NCI-H187 (cell line): ENCODE results near the gene TPT1.
A peak's percentile ranks its signal among the peaks of the same experiment; 100 is the strongest.
"Not testable (repeated sequence)": the region's sequence is repeated elsewhere in the genome, so short reads cannot be mapped to it uniquely, and the experiment has no call there.

Experiments
- DNase-seq, 2 experiments: peaks; one replicate each; lab custom pipeline; 2025; lab: John Stamatoyannopoulos, UW

The TPT1 gene

DNA sequence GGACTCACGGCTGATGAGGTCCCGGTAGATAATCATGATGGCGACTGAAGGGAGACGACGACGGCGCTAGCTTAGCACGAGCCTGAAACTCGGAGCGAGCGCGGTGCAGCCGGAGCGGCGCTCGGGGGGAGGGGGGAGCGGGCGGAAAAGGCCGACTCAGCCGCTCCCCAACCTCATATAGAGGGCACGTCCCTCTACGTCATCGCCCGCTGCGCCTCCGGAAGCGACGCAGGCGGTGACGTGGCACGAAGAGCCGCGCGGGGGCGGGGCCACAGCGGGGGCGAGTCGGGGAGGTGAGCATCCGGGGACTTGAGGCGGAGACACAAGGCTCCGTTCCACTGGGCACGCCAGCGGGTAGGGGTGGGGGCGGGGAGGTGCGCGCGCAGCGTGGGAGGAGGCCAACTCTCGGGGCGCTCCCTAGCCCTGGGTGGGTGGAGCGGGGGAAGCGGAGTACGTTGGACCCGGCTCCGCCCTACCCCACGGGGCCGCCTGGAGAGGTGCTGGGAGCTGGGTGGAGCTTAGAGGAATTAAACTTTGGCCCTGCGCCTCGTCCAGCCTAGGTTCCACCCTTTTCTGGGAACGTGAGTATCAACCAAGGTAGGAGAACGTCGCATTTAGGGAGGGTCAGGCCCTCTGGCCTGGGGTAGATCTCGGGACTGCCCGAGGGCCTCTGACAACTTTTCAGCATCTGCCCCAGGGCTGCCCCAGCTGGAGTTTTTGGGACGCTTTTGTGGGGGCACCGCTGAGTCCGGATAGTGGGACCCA is at the start of gene TPT1:
Gene TPT1 (minus strand): TSS at position 150 of the 765 bp plus-strand sequence. CDS start 114 bp downstream, at position 36.
- peak; percentile 94 to 97 for DNase-seq

DNA sequence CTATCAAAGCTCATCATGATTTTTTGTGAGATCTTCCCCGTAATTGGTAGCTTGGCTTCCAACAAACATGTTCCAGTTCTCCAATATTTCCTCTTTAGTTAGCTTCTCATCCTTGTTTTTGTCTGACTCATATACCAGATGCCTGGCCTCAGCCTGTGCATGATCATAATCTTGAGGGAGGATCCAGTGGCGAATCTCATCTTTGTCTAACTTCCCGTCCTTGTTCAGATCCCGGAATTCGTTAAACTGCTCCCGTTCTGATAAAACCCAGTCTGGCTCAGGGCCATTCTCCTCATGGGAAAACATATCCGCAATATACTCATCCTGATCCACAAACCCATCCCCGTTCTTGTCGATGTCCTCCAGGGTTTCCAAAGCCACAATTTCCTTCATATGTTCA is 49.4 kb upstream of the TPT1 start:
- DNase-seq: not testable (repeated sequence)

DNA sequence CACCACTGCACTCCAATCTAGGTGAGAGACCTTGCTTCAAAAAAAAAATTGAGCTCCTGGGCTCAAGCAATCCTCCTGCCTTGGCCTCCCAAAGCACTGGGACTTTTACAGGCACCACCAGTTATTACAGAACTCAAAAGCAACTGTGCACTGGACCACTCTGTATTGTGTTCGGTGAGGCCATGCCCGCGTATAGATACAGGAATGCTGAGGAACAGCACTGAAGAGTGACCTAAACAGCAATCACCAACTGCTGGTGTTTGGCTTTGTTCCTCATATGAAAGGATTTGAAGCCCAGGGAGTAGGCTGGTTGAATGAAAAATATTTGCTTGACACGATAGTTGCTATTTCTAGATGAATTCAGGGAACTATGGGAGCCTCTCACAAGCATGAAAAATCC is 47.7 kb upstream of the TPT1 start:
- no peak for DNase-seq

DNA sequence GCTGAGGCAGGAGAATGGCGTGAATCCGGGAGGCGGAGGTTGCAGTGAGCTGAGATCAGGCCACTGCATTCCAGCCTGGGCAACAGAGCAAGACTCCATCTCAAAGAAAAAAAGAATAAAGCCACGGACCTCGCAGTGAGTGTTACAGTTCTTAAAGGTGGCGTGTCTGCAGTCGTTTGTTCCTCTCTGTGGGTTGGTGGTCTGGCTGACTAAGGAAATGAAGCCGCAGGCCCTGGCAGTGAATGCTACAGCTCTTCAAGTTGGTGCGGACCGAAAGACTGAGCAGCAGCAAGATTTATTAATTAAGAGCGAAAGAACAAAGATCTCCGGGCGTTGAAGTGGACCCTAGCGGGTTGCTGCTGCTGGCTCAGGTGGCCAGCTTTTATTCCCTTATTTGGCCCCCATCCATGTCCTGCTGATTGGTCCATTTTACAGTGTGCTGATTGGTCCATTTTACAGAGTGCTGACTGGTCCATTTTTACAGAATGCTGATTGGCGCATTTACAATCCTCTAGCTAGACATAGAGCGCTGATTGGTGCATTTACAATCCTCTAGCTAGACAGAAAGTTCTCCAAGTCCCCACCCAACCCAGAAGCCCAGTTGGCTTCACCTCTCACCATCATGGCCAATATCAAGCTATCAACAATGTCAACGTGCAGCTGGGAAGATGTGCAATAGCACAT is 46.1 kb upstream of the TPT1 start:
- not testable (repeated sequence) for DNase-seq

DNA sequence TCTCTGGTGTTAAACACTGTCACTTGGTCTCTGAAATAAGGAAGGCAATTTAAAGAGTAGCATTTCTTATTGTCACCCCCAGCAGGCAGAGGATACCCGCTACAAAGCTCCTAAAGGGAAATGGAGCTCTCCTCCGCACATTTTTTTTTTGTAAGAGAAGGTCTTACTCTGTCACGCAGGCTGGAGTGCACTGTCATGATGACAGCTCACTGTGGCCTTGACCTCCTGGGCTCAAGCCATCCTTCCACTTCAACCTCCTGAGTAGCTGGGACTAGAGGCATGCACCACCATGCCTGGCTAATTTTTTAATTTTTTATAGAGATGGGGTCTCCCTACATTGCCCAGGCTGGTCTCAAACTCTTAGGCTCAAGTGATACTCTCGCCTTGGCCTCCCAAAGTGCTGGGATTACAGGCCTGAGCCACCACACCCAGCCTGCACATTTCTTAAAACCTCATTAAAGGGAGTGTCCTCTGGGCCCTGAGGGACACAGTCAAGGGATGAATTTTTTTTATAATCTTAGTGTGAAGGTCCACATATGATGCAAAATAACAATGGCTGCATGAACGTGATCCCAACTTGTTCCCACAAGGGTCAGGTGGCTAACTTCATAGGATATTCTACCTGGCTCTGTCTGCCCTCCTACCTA is 45.0 kb upstream of the TPT1 start:
- DNase-seq: no peak

DNA sequence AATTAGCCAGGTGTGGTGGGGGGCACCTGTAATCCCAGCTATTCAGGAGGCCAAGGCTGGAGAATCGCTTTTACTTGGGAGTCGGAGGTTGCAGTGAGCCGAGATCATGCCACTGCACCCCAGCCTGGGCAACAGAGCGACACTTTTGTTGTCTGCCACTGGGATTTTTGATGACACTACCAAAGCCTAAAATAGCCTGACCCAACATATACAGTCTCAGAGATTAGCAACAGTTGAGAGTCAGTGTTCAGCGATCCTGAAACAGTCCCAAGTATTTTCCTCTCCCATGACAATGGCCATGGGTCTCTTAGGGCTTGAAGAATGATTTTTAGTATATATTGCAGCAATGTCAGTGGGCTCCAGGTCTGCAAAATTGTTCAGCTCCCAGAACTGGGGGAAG is 44.3 kb upstream of the TPT1 start:
- no peak for DNase-seq

DNA sequence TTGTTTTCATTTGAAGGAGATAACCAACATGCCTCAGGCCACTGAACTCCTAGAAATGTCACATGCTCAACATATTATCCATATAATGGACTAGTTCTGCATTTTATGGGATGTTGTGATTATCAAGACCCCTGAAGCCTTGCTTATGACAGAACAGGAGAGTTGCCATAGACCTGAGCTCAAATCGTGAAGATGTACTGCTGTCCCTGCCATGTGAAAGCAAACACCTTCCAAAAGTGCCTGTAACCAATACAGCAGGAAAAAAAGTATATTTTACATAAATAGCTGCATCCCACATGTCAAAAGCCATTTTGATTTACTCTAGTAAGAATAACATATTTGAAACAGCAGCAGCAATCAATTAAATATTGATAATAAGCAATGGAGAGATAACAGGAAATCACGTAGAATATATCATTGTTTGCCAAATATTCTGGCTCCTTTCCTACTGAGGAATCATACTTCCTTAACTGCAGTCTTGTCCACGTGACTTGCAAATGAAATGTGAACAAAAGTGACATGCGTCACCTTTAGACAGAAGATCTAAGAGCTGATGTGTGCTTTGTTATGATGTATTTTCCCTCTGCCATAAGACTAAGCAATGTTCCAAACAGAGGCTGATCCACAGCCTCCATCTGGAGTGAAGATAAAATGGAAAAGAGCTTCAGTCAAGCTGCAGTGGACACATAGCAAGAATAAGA is 43.6 kb upstream of the TPT1 start:
- DNase-seq: no peak

DNA sequence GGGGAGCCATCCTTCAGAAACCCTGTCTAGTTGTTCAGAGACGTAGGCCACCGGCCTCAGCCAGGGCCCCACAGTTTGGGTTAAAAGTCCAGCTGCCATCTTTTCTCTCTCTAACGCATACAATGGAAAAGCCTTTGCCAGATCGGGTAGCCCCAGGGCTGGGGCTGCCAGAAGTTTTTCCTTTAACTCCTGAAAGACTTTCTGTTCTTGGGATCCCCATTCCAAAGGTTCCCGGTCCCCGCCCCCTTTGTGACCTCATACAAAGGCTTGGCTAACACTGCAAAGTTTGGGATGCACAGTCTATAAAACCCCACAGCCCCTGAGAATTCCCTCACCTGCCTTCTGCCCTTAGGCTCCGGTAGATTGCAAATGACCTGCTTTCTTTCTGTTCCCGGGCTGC is 41.8 kb upstream of the TPT1 start:
- DNase-seq: not testable (repeated sequence)

DNA sequence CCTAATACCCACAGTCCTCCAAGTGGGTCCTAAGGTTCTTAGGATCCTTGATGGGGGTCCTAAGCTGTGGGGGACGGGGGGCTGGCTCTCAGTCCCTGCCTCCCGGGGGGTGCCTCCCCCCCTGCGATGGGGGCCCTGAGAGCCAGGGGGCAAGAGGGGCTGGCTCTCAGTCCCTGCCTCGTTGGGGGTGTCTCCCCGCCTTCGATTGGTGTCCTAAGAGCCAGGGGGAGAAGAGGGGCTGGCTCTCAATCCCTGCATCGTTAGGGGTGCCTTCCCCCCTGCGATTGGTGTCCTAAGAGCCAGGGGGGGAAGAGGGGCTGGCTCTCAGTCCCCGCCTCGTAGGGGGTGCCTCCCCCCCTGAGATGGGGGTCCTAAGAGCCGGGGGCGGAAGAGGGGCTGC is 40.2 kb upstream of the TPT1 start:
- DNase-seq: no peak

DNA sequence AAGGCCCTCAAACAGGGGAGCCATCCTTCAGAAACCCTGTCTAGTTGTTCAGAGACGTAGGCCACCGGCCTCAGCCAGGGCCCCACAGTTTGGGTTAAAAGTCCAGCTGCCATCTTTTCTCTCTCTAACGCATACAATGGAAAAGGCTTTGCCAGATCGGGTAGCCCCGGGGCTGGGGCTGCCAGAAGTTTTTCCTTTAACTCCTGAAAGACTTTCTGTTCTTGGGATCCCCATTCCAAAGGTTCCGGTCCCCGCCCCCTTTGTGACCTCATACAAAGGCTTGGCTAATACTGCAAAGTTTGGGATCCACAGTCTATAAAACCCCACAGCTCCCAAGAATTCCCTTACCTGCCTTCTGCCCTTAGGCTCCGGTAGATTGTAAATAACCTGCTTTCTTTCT is 39.7 kb upstream of the TPT1 start:
- not testable (repeated sequence) for DNase-seq

DNA sequence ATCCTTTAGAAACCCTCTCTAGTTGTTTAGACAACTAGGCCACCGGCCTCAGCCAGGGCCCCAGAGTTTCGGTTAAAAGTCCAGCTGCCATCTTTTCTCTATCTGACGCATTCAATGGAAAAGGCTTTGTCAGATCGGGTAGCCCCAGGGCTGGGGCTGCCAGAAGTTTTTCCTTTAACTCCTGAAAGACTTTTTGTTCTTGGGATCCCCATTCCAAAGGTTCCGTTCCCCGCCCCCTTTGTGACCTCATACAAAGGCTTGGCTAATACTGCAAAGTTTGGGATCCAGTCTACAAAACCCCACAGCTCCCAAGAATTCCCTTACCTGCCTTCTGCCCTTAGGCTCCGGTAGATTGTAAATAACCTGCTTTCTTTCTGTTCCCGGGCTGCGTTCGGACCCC is 38.5 kb upstream of the TPT1 start:
- DNase-seq: not testable (repeated sequence)

DNA sequence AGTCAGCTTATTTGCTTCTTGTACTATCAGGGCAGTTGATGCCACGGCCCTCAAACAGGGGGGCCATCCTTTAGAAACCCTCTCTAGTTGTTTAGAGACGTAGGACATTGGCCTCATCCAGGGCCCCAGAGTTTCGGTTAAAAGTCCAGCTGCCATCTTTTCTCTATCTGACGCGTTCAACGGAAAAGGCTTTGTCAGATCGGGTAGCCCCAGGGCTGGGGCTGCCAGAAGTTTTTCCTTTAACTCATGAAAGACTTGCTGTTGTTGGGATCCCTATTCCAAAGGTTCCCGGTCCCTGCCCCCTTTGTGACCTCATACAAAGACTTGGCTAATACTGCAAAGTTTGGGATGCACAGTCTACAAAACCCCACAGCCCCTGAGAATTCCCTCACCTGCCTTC is 37.8 kb upstream of the TPT1 start:
- not testable (repeated sequence) for DNase-seq

DNA sequence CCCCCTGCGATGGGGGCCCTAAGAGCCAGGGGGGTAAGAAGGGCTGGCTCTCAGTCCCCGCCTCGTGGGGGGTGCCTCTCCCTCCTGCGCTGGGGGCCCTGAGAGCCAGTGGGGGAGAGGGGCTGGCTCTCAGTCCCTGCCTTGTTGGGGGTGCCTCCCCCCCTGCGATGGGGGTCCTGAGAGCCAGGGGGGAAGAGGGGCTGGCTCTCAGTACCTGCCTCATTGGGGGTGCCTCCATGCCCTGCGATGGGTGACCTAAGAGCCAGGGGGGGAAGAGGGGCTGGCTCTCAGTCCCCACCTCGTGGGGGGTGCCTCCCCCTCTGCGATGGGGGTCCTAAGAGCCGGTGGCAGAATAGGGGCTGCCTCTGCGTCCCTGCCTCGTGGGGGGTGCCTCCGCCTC is 36.3 kb upstream of the TPT1 start:
- not testable (repeated sequence) for DNase-seq

DNA sequence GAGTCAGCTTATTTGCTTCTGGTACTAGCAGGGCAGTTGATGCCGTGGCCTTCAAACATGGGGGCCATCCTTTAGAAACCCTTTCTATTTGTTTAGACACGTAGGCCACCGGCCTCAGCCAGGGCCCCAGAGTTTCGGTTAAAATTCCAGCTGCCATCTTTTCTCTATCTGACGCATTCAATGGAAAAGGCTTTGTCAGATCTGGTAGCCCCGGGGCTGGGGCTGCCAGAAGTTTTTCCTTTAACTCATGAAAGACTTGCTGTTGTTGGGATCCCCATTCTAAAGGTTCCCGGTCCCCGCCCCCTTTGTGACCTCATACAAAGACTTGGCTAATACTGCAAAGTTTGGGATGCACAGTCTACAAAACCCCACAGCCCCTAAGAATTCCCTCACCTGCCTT is 35.7 kb upstream of the TPT1 start:
- DNase-seq: not testable (repeated sequence)

DNA sequence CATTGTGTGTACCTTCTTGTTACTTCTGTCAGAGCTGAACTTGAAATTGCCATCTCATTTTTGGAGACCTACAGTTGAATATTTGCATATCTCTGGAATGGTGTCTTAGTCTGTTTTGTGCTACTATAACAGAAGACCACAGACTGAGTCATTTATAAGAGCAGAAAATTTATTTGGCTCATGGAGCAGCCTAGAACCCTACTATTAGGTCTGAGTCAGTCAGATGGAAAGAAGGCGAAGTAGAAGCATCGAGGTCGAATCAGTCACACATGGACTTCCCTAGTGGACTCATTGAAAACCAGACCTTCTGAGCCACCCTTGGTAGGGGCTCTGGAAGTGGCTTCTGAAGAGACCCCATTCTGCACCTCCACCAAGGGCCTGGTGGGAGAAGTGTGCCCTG is 33.9 kb upstream of the TPT1 start:
- no peak for DNase-seq

DNA sequence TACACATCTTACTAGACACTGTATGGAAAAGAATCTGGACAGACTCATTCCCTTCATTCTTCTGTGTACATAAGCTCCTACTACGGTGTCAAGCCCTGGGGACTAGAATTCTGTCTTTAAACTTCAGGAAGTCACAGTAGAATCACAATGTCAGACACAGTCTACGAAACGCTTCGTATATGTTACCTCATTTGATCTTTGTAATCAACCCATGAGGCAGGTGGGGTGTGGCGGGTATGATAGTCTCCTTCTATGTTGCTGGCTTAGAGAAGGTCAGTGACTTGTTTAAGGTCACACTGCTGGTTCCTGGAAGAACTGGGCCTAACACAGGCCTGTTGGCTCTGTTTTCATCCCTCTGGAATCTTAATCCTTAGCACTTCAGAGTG is 32.2 kb upstream of the TPT1 start:
- no peak for DNase-seq

DNA sequence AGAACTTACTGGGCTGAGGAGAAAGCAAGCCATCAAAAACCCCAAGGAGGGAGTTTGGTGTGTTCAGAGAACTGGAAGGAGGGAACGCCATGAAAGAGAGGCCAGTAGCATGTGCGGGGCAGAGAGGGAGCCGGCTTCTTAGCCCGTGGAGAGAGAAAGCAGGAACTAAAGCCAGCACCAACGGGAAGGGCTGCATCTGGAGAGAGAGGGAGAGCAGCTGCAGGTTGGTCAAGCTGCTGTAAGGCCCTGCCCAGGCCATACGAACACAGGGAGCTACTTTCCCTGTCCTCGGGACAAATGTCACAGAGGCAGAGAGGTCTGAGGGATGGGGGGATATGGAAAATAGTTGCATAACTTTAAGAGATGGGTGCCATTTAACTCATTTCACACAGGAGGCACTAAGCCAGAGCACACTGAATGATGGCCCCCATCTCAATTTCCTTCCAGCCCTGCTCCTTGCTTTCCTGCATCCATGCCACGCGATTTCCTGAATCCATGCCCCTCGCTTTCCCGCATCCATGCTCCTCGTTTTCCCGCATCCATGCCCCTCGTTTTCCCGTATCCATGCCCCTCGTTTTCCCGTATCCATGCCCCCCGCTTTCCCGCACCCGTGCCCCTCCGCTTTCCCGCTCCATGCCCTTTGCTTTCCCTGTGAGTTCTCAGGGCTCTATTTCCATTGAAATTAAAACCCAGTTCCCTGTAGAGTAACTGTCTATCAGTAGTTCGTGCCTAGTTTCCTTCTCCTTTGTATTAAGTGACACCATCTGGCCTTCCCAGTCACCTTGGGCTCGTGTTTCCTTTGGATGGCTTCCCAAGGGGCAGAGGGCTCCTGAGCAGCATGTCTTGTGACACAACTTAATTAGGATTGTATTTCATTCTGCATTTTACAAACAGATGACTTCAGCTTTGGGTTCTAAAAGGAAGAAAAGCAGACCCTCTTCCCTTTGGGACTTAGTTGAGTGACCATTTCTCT is 31.5 kb upstream of the TPT1 start:
- no peak for DNase-seq

DNA sequence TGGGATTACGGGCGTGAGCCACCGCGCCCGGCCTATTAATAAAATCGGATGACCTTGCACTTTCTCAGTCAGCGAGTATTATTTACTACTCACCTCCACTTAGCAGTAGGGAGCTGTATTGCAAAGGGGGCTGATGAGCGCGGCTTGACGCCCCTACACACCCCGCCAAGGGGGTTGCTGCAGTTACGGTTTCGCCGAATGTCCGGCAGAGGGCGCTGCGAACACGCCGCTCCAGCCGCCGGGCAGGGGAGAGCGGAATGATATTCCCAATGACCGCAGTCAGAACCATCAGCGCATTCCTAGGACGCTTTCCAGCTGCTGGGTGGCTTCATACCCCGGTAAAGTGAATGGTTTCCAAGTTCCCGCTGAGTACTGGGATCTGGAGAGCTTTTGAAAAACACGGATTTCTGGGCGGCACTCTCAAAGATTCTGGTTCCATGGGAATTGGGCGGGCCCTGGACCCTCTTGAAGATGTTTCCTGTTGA is 30.0 kb upstream of the TPT1 start:
- DNase-seq: no peak

DNA sequence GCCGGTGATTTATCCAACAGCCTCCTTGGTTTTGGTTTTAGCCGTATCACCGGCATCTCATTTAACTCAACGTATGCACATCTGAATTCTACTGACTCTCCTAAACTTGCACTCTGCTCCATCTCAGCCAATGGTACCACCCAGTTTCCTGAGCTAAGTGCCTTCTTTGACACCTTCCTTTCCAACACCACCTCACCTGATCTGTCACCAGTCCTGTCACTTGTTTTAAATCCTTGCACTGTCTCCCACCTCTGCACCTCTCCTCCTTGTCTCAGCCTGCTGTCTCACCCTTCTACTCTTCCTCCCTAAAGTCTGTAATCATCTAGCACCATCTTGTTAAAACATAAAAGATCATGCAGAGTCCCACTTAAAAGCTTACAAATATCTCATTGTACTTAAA is 28.1 kb upstream of the TPT1 start:
- no peak for DNase-seq

DNA sequence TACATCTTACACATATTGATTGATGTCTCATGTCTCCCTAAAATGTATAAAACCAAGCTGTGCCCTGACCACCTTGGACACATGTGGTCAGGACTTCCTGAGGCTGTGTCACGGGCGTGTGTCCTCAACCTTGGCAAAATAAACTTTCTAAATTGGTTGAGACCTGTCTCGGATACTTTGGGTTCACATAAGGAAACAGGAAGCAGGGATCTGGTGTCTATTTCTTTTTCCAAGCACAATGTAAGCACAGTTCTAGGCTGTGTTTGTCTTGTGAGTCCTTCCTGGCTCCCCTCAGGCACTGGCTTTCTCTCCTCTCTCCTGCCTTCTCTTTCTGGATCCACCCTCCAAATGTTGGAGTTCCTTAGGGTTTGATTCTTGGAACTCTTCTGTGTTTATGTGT is 27.6 kb upstream of the TPT1 start:
- no peak for DNase-seq

DNA sequence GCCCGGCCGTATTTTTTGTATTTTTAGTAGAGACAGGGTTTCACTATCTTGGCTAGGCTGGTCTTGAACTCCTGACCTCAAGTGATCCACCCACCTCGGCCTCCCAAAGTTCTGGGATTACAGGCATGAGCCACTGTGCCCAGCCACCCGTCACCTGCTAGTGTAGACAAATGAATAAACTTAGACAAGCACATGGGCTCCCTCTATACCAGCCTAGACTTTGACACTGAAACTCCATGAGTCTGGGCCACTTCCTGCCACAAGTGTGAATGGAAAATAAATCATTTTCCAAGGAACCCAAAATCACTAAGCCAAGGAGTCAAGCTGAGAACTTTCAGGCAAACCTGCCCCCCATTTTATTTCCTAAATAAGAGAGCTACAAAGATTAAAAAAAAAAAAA is 27.0 kb upstream of the TPT1 start:
- no peak for DNase-seq
